AG04450 (cell line): Measurements from ENCODE around the gene FAM107B. TPM values are rescaled to one million over a fixed set of nuclear protein-coding genes. Genes with fewer than 3 reads are reported as not detected.

ENCODE experiments used
- CTCF ChIA-PET: fragments of 300-600, 350-600 bp; formaldehyde crosslinking; extraction: SDS; loops from one replicate; lab custom pipeline; 2022; ENCODE audit warnings: antibody characterized with exemption, inconsistent platforms; lab: Charles Lee
- POLR2A ChIA-PET: fragments of 350-600 bp; formaldehyde crosslinking; extraction: SDS; loops from one replicate; lab custom pipeline; 2021; ENCODE audit warnings: antibody characterized with exemption, inconsistent platforms; lab: Yijun Ruan, JAX
- DNase-seq: peaks from one replicate; pipeline ENCODE4 v3.0.0-alpha.2; 2011; ENCODE audit warnings: low read depth, low spot score
- H3K27ac ChIP-seq: one replicate; pipeline ENCODE4 v1.5.1; 2012; ENCODE audit warnings: low read depth, low read length, control low read depth
- H3K27me3 ChIP-seq: one replicate; pipeline ENCODE4 v1.6.0; 2012; ENCODE audit warnings: low read length; ENCODE audit not compliant: control insufficient read depth, insufficient read depth
- H3K4me3 ChIP-seq: 2 replicates; pipeline ENCODE4 v1.5.1; 2011; ENCODE audit warnings: mild to moderate bottlenecking, low read depth, low read length, control low read depth
- H3K9me3 ChIP-seq: 2 replicates; pipeline ENCODE4 v1.5.1; 2012; ENCODE audit warnings: low read length; ENCODE audit not compliant: control insufficient read depth, insufficient read depth
- polyA minus RNA-seq: library from RNA; depleted of rRNA, polyadenylated mRNA; stranded (reverse); fragments of >200 nt; gene quantifications from 2 replicates; pipeline ENCODE4 v1.2.3, GENCODE V29; 2011; rRNA and poly(A)+ RNA removed
- polyA plus RNA-seq: library from polyadenylated mRNA; depleted of rRNA; stranded (reverse); fragments of >200 nt; gene quantifications from 2 replicates; pipeline ENCODE4 v1.2.3, GENCODE V29; 2011; rRNA removed
- TF ChIP-seq, protein P1 (sequence below): IDR thresholded peaks from 2 replicates; pipeline ENCODE4 v1.5.1; 2011; ENCODE audit warnings: low read depth, low read length, control low read depth, inconsistent platforms

FAM107B gene
- polyA plus RNA-seq (33.6 and 41.4 TPM in 2 replicates), polyA minus RNA-seq (11.4 and 16.9 TPM in 2 replicates)

DNA sequence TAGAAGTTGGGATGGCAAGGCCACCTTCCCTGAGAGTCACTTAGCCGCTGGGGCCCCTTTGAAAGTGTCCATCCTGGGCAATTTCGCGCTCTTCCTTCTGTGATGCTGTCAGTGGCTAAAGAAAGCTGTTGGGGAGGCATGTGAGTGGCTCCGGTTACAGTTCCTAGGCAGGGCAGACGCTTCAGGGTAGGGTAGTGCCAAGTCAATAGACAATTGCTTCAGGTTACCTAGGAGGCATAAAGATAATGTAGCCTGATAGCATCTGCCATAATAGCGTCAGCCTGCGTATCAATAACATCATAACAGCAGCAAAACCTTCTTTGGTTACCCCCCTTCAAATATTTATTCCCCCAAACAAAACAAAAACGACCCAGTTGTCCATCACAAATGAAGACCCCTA is at the start of gene FAM107B:
Gene FAM107B, minus strand, starts transcription at position 101 of the 400 bp plus-strand sequence. CDS start 234 bp downstream, outside the sequence.
- Histone ChIP-seq H3K27me3 (peaks cover 13% of the 10 kb centered on the region), H3K27ac (no peak within 1 kb of the TSS), H3K4me3 (no peak within 1 kb of the TSS), H3K9me3 (peaks cover 3% of the 10 kb centered on the region; the same call in 1 of the 2 replicates)
- ChIA-PET CTCF (no interaction called here), POLR2A (no interaction called here)
- DNase-seq = no peak
- TF ChIP-seq, protein P1, sequence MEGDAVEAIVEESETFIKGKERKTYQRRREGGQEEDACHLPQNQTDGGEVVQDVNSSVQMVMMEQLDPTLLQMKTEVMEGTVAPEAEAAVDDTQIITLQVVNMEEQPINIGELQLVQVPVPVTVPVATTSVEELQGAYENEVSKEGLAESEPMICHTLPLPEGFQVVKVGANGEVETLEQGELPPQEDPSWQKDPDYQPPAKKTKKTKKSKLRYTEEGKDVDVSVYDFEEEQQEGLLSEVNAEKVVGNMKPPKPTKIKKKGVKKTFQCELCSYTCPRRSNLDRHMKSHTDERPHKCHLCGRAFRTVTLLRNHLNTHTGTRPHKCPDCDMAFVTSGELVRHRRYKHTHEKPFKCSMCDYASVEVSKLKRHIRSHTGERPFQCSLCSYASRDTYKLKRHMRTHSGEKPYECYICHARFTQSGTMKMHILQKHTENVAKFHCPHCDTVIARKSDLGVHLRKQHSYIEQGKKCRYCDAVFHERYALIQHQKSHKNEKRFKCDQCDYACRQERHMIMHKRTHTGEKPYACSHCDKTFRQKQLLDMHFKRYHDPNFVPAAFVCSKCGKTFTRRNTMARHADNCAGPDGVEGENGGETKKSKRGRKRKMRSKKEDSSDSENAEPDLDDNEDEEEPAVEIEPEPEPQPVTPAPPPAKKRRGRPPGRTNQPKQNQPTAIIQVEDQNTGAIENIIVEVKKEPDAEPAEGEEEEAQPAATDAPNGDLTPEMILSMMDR = no peak

DNA sequence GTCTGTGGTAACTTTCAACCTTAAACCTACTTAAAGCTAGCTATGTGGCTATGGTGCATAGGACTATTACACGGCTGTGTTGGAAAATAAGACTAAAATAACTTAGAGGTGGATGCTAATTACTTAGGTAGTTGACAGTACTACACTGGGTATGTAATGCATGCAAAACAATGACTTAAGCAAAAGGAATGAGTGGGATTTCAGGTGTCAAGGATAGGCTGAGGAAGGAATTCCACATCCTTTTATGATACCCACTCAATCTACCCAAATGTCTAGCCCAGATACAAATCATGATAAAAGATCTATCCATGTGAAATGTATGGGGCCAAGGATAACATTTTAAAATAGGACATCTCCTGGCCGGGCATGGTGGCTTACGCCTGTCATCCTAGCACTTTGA is 49.3 kb upstream of the FAM107B start:
- no peak for DNase-seq
- no peaks in the 10 kb centered on the region for H3K9me3 ChIP-seq
- H3K27me3 ChIP-seq = no peaks in the 10 kb centered on the region
- H3K27ac ChIP-seq = no peak overlapping the region
- CTCF ChIA-PET = interaction anchor here (0.5 to 3.8 kb wide), 21 partner anchors 13 to 384 kb away, joined by 3 to 43 read pairs (median 4); partner anchors contain the start of genes CDNF, HSPA14 and MSANTD7
- TF ChIP-seq, protein P1 = no peak
- POLR2A ChIA-PET = interaction anchor here (0.8 kb wide), 1 partner anchor 235 kb away, joined by 3 read pairs; no protein-coding TSS in a partner anchor
- no peak overlapping the region for H3K4me3 ChIP-seq

DNA sequence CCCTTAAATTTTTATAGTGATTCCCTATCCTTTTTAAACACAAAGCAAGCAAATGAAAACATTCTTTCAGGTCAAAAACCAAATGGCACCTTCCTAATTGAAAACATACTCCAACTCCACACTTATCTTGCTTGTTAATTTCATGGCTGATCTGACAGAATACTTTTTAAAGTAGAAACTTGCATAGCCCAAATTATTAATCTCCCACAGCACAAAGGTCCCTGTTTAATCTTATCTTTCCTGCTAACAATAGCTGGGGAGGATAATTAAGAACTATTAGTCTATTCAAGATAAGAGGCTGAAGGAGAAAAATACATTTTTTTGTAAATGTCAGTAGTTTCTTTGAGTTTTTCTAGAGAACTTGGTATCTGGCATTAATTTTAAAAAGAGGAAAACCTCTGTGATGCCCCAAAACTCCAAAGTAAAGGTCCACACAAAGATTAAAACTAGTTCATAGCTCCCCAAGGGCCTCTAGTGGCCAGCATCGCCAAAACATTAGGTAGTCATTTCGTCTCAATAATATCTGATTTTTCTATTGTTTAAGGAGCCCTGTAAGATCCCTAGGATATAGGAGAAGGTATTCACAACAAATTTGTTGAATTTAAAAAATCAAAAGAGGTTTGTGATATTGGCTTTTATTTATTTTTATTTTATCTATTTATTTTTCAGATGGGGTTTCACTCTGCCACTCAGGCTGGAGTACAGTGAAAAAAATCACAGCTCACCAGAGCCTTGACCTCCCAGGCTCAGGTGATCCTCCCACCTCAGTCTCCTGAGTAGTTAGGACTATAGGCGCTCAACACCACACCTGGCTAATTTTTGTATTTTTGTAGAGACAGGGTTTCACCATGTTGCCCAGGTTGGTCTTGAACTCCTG is 48.4 kb upstream of the FAM107B start:
- POLR2A ChIA-PET = interaction anchor here (0.6 to 0.7 kb wide), 3 partner anchors 37 to 219 kb away, joined by 3 to 4 read pairs (median 3); no protein-coding TSS in a partner anchor
- H3K4me3 ChIP-seq = no peak overlapping the region
- H3K27ac ChIP-seq = no peak overlapping the region
- peak; percentile 20 for DNase-seq
- CTCF ChIA-PET = interaction anchor here (0.6 to 3.8 kb wide), 28 partner anchors 9 to 628 kb away, joined by 3 to 43 read pairs (median 4); partner anchors contain the start of genes CDNF, HSPA14 and MSANTD7
- H3K27me3 ChIP-seq = no peaks in the 10 kb centered on the region
- H3K9me3 ChIP-seq = no peaks in the 10 kb centered on the region
- TF ChIP-seq, protein P1 = peak; percentile 85

DNA sequence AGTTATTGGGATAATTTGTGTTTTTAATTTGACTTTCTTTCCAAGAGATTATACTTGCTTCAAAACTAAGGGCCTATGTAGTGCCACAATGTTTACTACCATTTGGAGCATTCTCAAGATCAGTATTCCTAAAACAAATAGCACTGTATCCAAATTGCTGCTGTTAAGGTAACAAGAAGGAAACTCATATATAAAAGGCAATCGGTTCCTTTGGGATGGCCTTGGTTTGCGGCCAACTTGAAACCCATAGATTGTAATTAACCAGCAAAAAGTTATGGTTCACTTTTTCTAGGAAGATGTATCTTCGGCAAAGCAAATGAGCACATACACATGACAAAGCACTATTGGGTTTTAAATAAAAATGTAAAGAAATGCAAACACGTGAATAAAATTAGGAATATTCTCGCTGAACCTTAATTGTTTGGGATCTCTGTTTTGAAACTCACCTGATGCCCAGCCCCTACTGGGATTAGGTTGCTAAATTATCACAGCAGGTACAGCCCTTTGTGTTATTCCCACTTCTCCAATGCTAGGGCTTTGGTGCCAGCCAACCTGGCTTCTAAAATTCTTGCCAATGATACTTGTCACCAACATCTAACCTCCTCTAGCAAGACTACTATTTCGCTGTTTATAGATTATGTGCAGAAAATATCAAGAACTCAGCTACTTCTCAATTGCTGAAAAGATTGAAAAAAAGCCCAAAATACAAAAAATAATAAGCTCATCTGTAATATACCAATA is 47.1 kb upstream of the FAM107B start:
- POLR2A ChIA-PET = no interaction called here
- CTCF ChIA-PET = interaction anchor here (0.7 to 3.8 kb wide), 9 partner anchors 15 to 622 kb away, joined by 3 to 43 read pairs (median 5); partner anchors contain the start of genes CDNF, HSPA14 and MSANTD7
- H3K27ac ChIP-seq = no peak overlapping the region
- no peak for DNase-seq
- no peaks in the 10 kb centered on the region for H3K27me3 ChIP-seq
- TF ChIP-seq, protein P1 = no peak
- no peak overlapping the region for H3K4me3 ChIP-seq
- H3K9me3 ChIP-seq = no peaks in the 10 kb centered on the region
